K562 (cell line): ENCODE measurements around the gene RAB26. TPM values are rescaled to one million over a fixed set of nuclear protein-coding genes. Genes with fewer than 3 reads are reported as not detected.

ENCODE experiments used
- DIDO1 ChIP-seq: fragments of 450-650 bp; IDR thresholded peaks from 2 replicates; pipeline ENCODE4 v1.6.1; 2016; ENCODE audit warnings: low read depth, missing biosample characterization, missing genetic modification characterization
- FOXJ2 ChIP-seq: fragments of 200-800 bp; sonication (Bioruptor generic); IDR thresholded peaks from 2 replicates; pipeline ENCODE4 v1.6.1; 2016; ENCODE audit warnings: missing genetic modification characterization, missing compliant biosample characterization
- FOXO4 ChIP-seq: fragments of 450-650 bp; formaldehyde crosslinking; IDR thresholded peaks from 2 replicates; pipeline ENCODE4 v1.4.0; 2020; ENCODE audit warnings: mild to moderate bottlenecking, moderate library complexity
- HNRNPL ChIP-seq: fragments of 200-400 bp; formaldehyde crosslinking; IDR thresholded peaks from 2 replicates; pipeline ENCODE4 v1.6.1; 2017; ENCODE audit warnings: low read depth, mild to moderate bottlenecking, low read length
- MBD2 ChIP-seq: sonication (generic); IDR thresholded peaks from 2 replicates; pipeline ENCODE4 v1.6.1; 2016; ENCODE audit warnings: low read depth, borderline replicate concordance
- MCM5 ChIP-seq: fragments of 450-650 bp; IDR thresholded peaks from 2 replicates; pipeline ENCODE4 v1.6.1; 2016; ENCODE audit warnings: low read depth
- NFIC ChIP-seq: fragments of 450-650 bp; IDR thresholded peaks from 2 replicates; pipeline ENCODE4 v1.6.1; 2017; ENCODE audit warnings: mild to moderate bottlenecking, inconsistent platforms
- NR2C2 ChIP-seq, 2 experiments: fragments of 200-800 bp in 1 of 2; sonication (Bioruptor generic) in 1 of 2; sonication (generic) in 1 of 2; formaldehyde crosslinking in 1 of 2; IDR thresholded peaks; 2 replicates each; pipeline versions ENCODE4 v1.6.1 to v1.8.0; 2016 to 2022; ENCODE audit warnings: mild to moderate bottlenecking in 1 of 2, missing compliant biosample characterization in 1 of 2, missing genetic modification characterization in 1 of 2, missing genetic modification reagents in 1 of 2
- PHB ChIP-seq: fragments of 250-450 bp; sonication (Bioruptor Pico); IDR thresholded peaks from 2 replicates; pipeline ENCODE4 v1.5.0; 2021
- POLR2G ChIP-seq: fragments of 200-400 bp; formaldehyde crosslinking; IDR thresholded peaks from 2 replicates; pipeline ENCODE4 v1.6.1; 2017; ENCODE audit warnings: low read depth, mild to moderate bottlenecking, antibody characterized with exemption, low read length, moderate library complexity
- POLR3G ChIP-seq: IDR thresholded peaks from 2 replicates; pipeline ENCODE4 v1.6.1; 2011; ENCODE audit not compliant: insufficient read length, insufficient replicate concordance; ENCODE audit errors: extremely low read depth
- SIX5 ChIP-seq, 2 experiments: IDR thresholded peaks; 2 replicates each; pipeline ENCODE4 v1.6.1; 2011; ENCODE audit warnings: low read length in 2 of 2, borderline replicate concordance in 1 of 2, low read depth in 1 of 2, mild to moderate bottlenecking in 1 of 2, moderate library complexity in 1 of 2; ENCODE audit not compliant: insufficient read depth in 1 of 2
- THAP12 ChIP-seq: fragments of 250-450 bp; sonication (Bioruptor Pico); IDR thresholded peaks from 2 replicates; pipeline ENCODE4 v1.9.0; 2021; ENCODE audit warnings: mild to moderate bottlenecking, inconsistent platforms
- TRIM25 ChIP-seq: fragments of 450-650 bp; IDR thresholded peaks from 2 replicates; pipeline ENCODE4 v1.7.0; 2016; ENCODE audit warnings: borderline replicate concordance
- ZNF347 ChIP-seq: fragments of 450-650 bp; formaldehyde crosslinking; IDR thresholded peaks from 2 replicates; pipeline ENCODE4 v1.4.0; 2020; ENCODE audit warnings: low read depth, mild to moderate bottlenecking, moderate library complexity
- polyA plus RNA-seq, 8 experiments: library from polyadenylated mRNA; depleted of rRNA in 4 of 8; stranded (reverse) in 5 of 8; unstranded in 3 of 8; fragments of >200 nt; fragmentation: Nextera tagmentation in 2 of 8; fragmentation: Illumina TruSeq in 1 of 8; extraction: Ambion mirVana in 2 of 8; extraction: Trizol in 1 of 8; gene quantifications; 2 replicates each; pipeline versions ENCODE4 v1.2.1 to v1.2.3, GENCODE V29; 2011 to 2014; ENCODE audit warnings: inconsistent platforms in 1 of 8, missing spikeins in 1 of 8
- total RNA-seq, 7 experiments: library from RNA; depleted of rRNA in 6 of 7; stranded (reverse); fragments of >200 nt in 6 of 7; fragmentation: Illumina TruSeq in 2 of 7; extraction: Trizol in 2 of 7; gene quantifications; 2 replicates each; pipeline versions ENCODE4 v1.2.1 to v1.2.3, GENCODE V29; 2011 to 2021; ENCODE audit warnings: low replicate concordance in 1 of 7
- TF ChIP-seq, protein P1 (sequence below): fragments of 250-450 bp; sonication (Bioruptor Pico); IDR thresholded peaks from 2 replicates; pipeline ENCODE4 v1.4.0; 2020
- TF ChIP-seq, protein P2 (sequence below), 3 experiments: IDR thresholded peaks in 2 of 3; conservative IDR thresholded peaks in 1 of 3; 2 replicates each; pipeline ENCODE4 v1.5.1; 2011 to 2012; ENCODE audit warnings: low read length in 3 of 3, mild to moderate bottlenecking in 3 of 3, control low read depth in 2 of 3, improper control_type of control experiment in 1 of 3, inconsistent platforms in 1 of 3, low read depth in 1 of 3, mixed read lengths in 1 of 3, moderate library complexity in 1 of 3; ENCODE audit not compliant: insufficient read depth in 2 of 3

RAB26 gene
- total and polyA plus RNA-seq, 9 of the 15 experiments (the other 6 are each of a cell fraction or from before 2014, with no cell fraction given), result 0.25 to 6.1 (median 2.1) TPM

- TF ChIP-seq, protein P1, sequence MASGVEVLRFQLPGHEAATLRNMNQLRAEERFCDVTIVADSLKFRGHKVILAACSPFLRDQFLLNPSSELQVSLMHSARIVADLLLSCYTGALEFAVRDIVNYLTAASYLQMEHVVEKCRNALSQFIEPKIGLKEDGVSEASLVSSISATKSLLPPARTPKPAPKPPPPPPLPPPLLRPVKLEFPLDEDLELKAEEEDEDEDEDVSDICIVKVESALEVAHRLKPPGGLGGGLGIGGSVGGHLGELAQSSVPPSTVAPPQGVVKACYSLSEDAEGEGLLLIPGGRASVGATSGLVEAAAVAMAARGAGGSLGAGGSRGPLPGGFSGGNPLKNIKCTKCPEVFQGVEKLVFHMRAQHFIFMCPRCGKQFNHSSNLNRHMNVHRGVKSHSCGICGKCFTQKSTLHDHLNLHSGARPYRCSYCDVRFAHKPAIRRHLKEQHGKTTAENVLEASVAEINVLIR (CRISPR knock-in tag), result peak; percentile 74
- TF ChIP-seq ZNF347 (CRISPR knock-in tag) (no peak), FOXJ2 (tag) (0 out of 2 replicates have a peak, but pooled peaks have one; percentile 16), TRIM25 (no peak), MBD2 (peak; percentile 95), DIDO1 (tag) (0 out of 2 replicates have a peak, but pooled peaks have one; percentile 14), POLR2G (peak; percentile 100), FOXO4 (CRISPR knock-in tag) (no peak), NFIC (peak; percentile 57), HNRNPL (no peak), MCM5 (no peak), NR2C2 (CRISPR knock-in tag; IDR thresholded peaks at IDR 0.05) (peak; percentile 13; the same call in 1 of the 2 replicates), NR2C2 (tag; IDR thresholded peaks at IDR 0.05) (peak; percentile 94), POLR3G (no peak), THAP12 (CRISPR knock-in tag) (peak; percentile 97), SIX5 (IDR thresholded peaks at IDR 0.05; ENCODE audit: borderline replicate concordance in 1 of 2, insufficient read depth in 1 of 2, low read depth in 1 of 2, low read length in 2 of 2) (peak; percentile 93 to 97), PHB (CRISPR knock-in tag) (peak; percentile 94)
- TF ChIP-seq, protein P2, sequence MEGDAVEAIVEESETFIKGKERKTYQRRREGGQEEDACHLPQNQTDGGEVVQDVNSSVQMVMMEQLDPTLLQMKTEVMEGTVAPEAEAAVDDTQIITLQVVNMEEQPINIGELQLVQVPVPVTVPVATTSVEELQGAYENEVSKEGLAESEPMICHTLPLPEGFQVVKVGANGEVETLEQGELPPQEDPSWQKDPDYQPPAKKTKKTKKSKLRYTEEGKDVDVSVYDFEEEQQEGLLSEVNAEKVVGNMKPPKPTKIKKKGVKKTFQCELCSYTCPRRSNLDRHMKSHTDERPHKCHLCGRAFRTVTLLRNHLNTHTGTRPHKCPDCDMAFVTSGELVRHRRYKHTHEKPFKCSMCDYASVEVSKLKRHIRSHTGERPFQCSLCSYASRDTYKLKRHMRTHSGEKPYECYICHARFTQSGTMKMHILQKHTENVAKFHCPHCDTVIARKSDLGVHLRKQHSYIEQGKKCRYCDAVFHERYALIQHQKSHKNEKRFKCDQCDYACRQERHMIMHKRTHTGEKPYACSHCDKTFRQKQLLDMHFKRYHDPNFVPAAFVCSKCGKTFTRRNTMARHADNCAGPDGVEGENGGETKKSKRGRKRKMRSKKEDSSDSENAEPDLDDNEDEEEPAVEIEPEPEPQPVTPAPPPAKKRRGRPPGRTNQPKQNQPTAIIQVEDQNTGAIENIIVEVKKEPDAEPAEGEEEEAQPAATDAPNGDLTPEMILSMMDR (IDR thresholded peaks at IDR 0.05 in 2 of 3, conservative IDR thresholded peaks at IDR 0.05 in 1 of 3; ENCODE audit: insufficient read depth in 2 of 3, low read depth in 1 of 3, low read length in 3 of 3), result no peak
These were observed 6.9 kb downstream of the RAB26 start, which contains the start of gene TRAF7 (continued) for GRCh38 chr16:2155091-2155950.
